HCT116 (cell line): Measurements from ENCODE around the gene FITM2. TPM values are rescaled to one million over a fixed set of nuclear protein-coding genes. Genes with fewer than 3 reads are reported as not detected.

Experiments
- ATAC-seq: fragments of 200-7000 bp; cut with Tn5 transposase; 2 replicates; pipeline ENCODE4 v1.9.1; 2020; ENCODE audit warnings: mild to moderate bottlenecking, moderate library complexity
- BruUV-seq: library from RNA; stranded (reverse); fragments of 400-500 nt; replicated peaks from 2 replicates; lab custom pipeline; 2021; lab: Mats Ljungman, UMichigan
- CTCF ChIA-PET: fragments of 300-600 bp; sonication (Branson Sonifier 250); formaldehyde crosslinking; loops from one replicate; lab custom pipeline; 2021; ENCODE audit warnings: antibody characterized with exemption; lab: Charles Lee
- POLR2A ChIA-PET: fragments of 300-600, 350-600 bp; sonication (Branson Sonifier 250); formaldehyde crosslinking; loops from one replicate; lab custom pipeline; 2021; ENCODE audit warnings: antibody characterized with exemption; lab: Charles Lee
- RAD21 ChIA-PET, 2 experiments: fragments of 300-600 bp; sonication (Branson Sonifier 250); formaldehyde crosslinking; loops; one replicate each; lab custom pipeline; 2023; ENCODE audit warnings: low total read pairs in 2 of 2; ENCODE audit not compliant: uncharacterized antibody in 2 of 2, unreplicated experiment in 2 of 2, low non-redundant PET in 1 of 2; lab: Charles Lee
- DNase-seq: peaks from one replicate; pipeline ENCODE4 v3.0.0-alpha.2; 2010; ENCODE audit warnings: low read depth, low spot score
- H2AFZ ChIP-seq: fragments of 200-600 bp; shearing (Covaris generic), sonication (generic); 2 replicates; pipeline ENCODE4 v1.6.1; 2017; ENCODE audit warnings: low read depth, mixed run types, mixed read lengths, antibody characterized with exemption, low read length; ENCODE audit not compliant: poor library complexity, severe bottlenecking
- H3K27ac ChIP-seq: 2 replicates; pipeline ENCODE4 v1.5.1; 2012; ENCODE audit warnings: low read depth, low read length
- H3K27me3 ChIP-seq: fragments of 200-600 bp; sonication (generic); 2 replicates; pipeline ENCODE4 v1.6.1; 2016; ENCODE audit warnings: mixed run types, low read length, mixed read lengths; ENCODE audit not compliant: insufficient read depth
- H3K36me3 ChIP-seq, 2 experiments: fragments of 200-500 bp in 1 of 2; fragments of 200-600 bp in 1 of 2; sonication (Bioruptor generic) in 1 of 2; sonication (generic) in 1 of 2; 2 replicates each; pipeline versions ENCODE4 v1.5.1 to v1.6.1; 2014 to 2016; ENCODE audit warnings: low read length in 2 of 2, inconsistent platforms in 1 of 2, mixed read lengths in 1 of 2, mixed run types in 1 of 2; ENCODE audit not compliant: insufficient read depth in 2 of 2, control insufficient read depth in 1 of 2
- H3K4me1 ChIP-seq, 2 experiments: fragments of 200-600 bp in 1 of 2; sonication (generic) in 1 of 2; 2 replicates each; pipeline versions ENCODE4 v1.5.1 to v1.6.1; 2012 to 2017; ENCODE audit warnings: low read length in 2 of 2, inconsistent platforms in 1 of 2, mild to moderate bottlenecking in 1 of 2, mixed read lengths in 1 of 2, mixed run types in 1 of 2, moderate library complexity in 1 of 2; ENCODE audit not compliant: insufficient read depth in 2 of 2, control insufficient read depth in 1 of 2
- H3K4me2 ChIP-seq: fragments of 200-600 bp; sonication (generic); 2 replicates; pipeline ENCODE4 v1.6.1; 2017; ENCODE audit warnings: mixed run types, low read length, mixed read lengths
- H3K4me3 ChIP-seq, 2 experiments: fragments of 200-600 bp in 1 of 2; sonication (generic) in 1 of 2; replicated peaks in 1 of 2; 2 replicates each; pipeline ENCODE4 v1.5.1; 2011 to 2016; ENCODE audit warnings: low read length in 2 of 2, control low read depth in 1 of 2, low read depth in 1 of 2, mild to moderate bottlenecking in 1 of 2, mixed read lengths in 1 of 2, mixed run types in 1 of 2
- H3K79me2 ChIP-seq: fragments of 200-600 bp; sonication (generic); 2 replicates; pipeline ENCODE4 v1.6.1; 2017; ENCODE audit warnings: mild to moderate bottlenecking, mixed run types, low read length, moderate library complexity, mixed read lengths; ENCODE audit not compliant: insufficient read depth
- H3K9ac ChIP-seq: fragments of 200-600 bp; sonication (generic); 2 replicates; pipeline ENCODE4 v1.6.1; 2016; ENCODE audit warnings: low read length, mixed read lengths
- H3K9me2 ChIP-seq: fragments of 200-600 bp; sonication (generic), shearing (Covaris generic); 2 replicates; pipeline ENCODE4 v1.6.1; 2017; ENCODE audit warnings: mixed run types, mild to moderate bottlenecking, moderate library complexity; ENCODE audit not compliant: insufficient read depth
- H3K9me3 ChIP-seq, 2 experiments: fragments of 200-500 bp in 1 of 2; fragments of 200-600 bp in 1 of 2; sonication (Bioruptor generic) in 1 of 2; sonication (generic) in 1 of 2; 2 replicates each; pipeline ENCODE4 v1.6.1; 2014 to 2017; ENCODE audit warnings: low read length in 2 of 2, mixed read lengths in 2 of 2, inconsistent platforms in 1 of 2, low read depth in 1 of 2, mild to moderate bottlenecking in 1 of 2, mixed run types in 1 of 2, moderate library complexity in 1 of 2; ENCODE audit not compliant: control insufficient read depth in 1 of 2, insufficient read depth in 1 of 2
- H4K20me1 ChIP-seq: fragments of 200-600 bp; sonication (generic), shearing (Covaris generic); 2 replicates; pipeline ENCODE4 v1.6.1; 2017; ENCODE audit warnings: mixed run types, mild to moderate bottlenecking, moderate library complexity; ENCODE audit not compliant: insufficient read depth
- ATF3 ChIP-seq: IDR thresholded peaks from 2 replicates; pipeline ENCODE4 v1.6.1; 2012
- CBX3 ChIP-seq: IDR thresholded peaks from 2 replicates; pipeline ENCODE4 v1.6.1; 2012; ENCODE audit warnings: low read depth
- CEBPB ChIP-seq: IDR thresholded peaks from 2 replicates; pipeline ENCODE4 v1.6.1; 2012; ENCODE audit warnings: low read depth
- EGR1 ChIP-seq: IDR thresholded peaks from 2 replicates; pipeline ENCODE4 v1.6.1; 2012; ENCODE audit warnings: low read depth
- EZH2 ChIP-seq: fragments of 200-600 bp; sonication (generic); IDR thresholded peaks from 2 replicates; pipeline ENCODE4 v1.6.1; 2017; ENCODE audit warnings: antibody characterized with exemption, mixed run types
- EZH2phosphoT487 ChIP-seq: fragments of 200-600 bp; IDR thresholded peaks from 2 replicates; pipeline ENCODE4 v1.6.1; 2018; ENCODE audit warnings: antibody characterized with exemption, borderline replicate concordance
- FOSL1 ChIP-seq: IDR thresholded peaks from 2 replicates; pipeline ENCODE4 v1.6.1; 2012; ENCODE audit warnings: low read depth
- JUND ChIP-seq: IDR thresholded peaks from 2 replicates; pipeline ENCODE4 v1.6.1; 2012
- MAX ChIP-seq: IDR thresholded peaks from 2 replicates; pipeline ENCODE4 v1.6.1; 2012
- POLR2A ChIP-seq: IDR thresholded peaks from 2 replicates; pipeline ENCODE4 v1.7.0; 2011; ENCODE audit warnings: borderline replicate concordance; ENCODE audit not compliant: insufficient read depth, insufficient read length; ENCODE audit errors: extremely low read depth
- POLR2AphosphoS5 ChIP-seq: IDR thresholded peaks from 2 replicates; pipeline ENCODE4 v1.6.1; 2011; ENCODE audit warnings: mild to moderate bottlenecking, low read depth, low read length, moderate library complexity
- REST ChIP-seq: IDR thresholded peaks from 2 replicates; pipeline ENCODE4 v1.6.1; 2012; ENCODE audit warnings: low read depth
- SP1 ChIP-seq: IDR thresholded peaks from 2 replicates; pipeline ENCODE4 v1.6.1; 2012; ENCODE audit warnings: low read depth
- SRF ChIP-seq: IDR thresholded peaks from 2 replicates; pipeline ENCODE4 v1.6.1; 2012; ENCODE audit warnings: low read depth
- TCF7L2 ChIP-seq: IDR thresholded peaks from 2 replicates; pipeline ENCODE4 v1.7.0; 2011; ENCODE audit warnings: borderline replicate concordance, inconsistent platforms; ENCODE audit not compliant: insufficient read depth, insufficient read length; ENCODE audit errors: extremely low read depth
- YY1 ChIP-seq: IDR thresholded peaks from 2 replicates; pipeline ENCODE4 v1.6.1; 2011; ENCODE audit warnings: low read length, low read depth, moderate library complexity, mild to moderate bottlenecking; ENCODE audit not compliant: insufficient replicate concordance; ENCODE audit errors: extremely low read depth
- ZFX ChIP-seq: fragments of 450-650 bp; IDR thresholded peaks from 2 replicates; pipeline ENCODE4 v1.6.1; 2017
- intact Hi-C: fragments of 100-400 bp; cut with micrococcal nuclease; formaldehyde crosslinking; loops from 2 replicates; pipeline ENCODE4 v1.10.0; 2022
- total RNA-seq: library from RNA; stranded (reverse); gene quantifications from one replicate; pipeline ENCODE4 v1.2.1, GENCODE V29; 2021; ENCODE audit not compliant: unreplicated experiment

The FITM2 gene
- total RNA-seq, 1 experiment from 2014 or later: 5.2 TPM

DNA sequence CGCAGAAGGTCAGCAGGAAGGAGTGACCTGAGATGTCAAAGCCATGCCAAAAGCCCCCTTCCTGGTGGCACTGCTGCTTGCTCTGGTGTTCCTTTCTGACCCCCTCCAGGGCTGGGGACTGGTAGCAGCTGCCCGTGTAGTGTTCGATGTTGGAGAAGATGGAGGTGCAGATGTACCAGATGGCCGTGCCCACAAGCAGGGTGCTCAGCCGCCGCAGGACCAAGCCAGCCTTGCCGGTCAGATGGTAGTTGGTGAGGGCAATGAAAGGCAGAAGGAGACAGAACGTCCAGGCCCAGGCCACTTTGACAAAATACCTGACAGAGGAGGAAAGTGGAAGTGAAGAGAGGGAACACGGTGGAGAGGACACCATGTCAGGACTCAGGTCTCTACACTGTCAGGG lies 4.1 kb downstream of the FITM2 start:
- CTCF ChIA-PET: no interaction called here
- no peak overlapping the region for H3K4me3 ChIP-seq
- peaks cover 8 to 13% of the 10 kb centered on the region in 2 experiments; a peak in 3 of 4 replicates for H3K4me1 ChIP-seq
- TF ChIP-seq EZH2: no peak
- TF ChIP-seq SRF: no peak
- TF ChIP-seq POLR2A: no peak
- no peak for TF ChIP-seq FOSL1
- no peak for TF ChIP-seq EZH2phosphoT487
- TF ChIP-seq, all 23 proteins: peak for 0
- Histone ChIP-seq H4K20me1 (no peaks in the 10 kb centered on the region), H3K27me3 (no peaks in the 10 kb centered on the region), H3K27ac (no peak overlapping the region), H3K4me2 (no peak overlapping the region), H2AFZ (no peak overlapping the region), H3K9me3 (no peaks in the 10 kb centered on the region), H3K79me2 (peaks cover 14% of the 10 kb centered on the region; the same call in 1 of the 2 replicates), H3K9me2 (no peaks in the 10 kb centered on the region), H3K9ac (no peak overlapping the region), H3K36me3 (no peaks in the 10 kb centered on the region)
- intact Hi-C loops: no loop called here
- DNase-seq (no peak), ATAC-seq (no peak)
- ChIA-PET RAD21 (no interaction called here), POLR2A (no interaction called here)
- no TSS peak for BruUV-seq

DNA sequence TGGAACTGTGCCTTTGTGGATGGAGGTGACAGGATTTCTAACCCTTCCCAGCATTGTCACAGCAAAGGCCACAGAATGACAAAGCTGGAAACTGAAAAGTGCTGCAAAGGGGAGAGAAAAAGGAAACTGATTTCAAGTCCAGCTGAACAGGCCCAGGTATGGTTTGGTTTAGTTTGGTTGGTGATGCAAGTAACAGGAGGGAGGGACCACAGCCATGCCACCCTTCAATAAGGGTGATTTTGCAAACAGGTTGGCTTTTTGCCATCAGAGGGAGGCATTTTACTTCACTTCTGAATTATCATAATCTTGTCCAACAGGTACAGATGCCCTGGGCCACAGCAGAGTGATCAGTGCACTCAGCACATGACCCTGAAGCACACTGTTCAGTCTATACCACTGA lies 6.6 kb downstream of the FITM2 start:
- Histone ChIP-seq H3K27ac (no peak overlapping the region), H3K36me3 (no peaks in the 10 kb centered on the region), H3K4me3 (no peak overlapping the region), H4K20me1 (no peaks in the 10 kb centered on the region), H3K9ac (no peak overlapping the region), H3K9me3 (no peaks in the 10 kb centered on the region), H3K79me2 (no peaks in the 10 kb centered on the region), H3K4me1 (no peaks in the 10 kb centered on the region; a peak in 1 of 4 replicates), H3K4me2 (no peak overlapping the region), H2AFZ (no peak overlapping the region), H3K27me3 (no peaks in the 10 kb centered on the region), H3K9me2 (no peaks in the 10 kb centered on the region)
- DNase-seq: no peak
- ATAC-seq: no peak
- POLR2A ChIA-PET: no interaction called here
- intact Hi-C loops: no loop called here
- no TSS peak for BruUV-seq
- TF ChIP-seq CBX3 (no peak), TCF7L2 (no peak), POLR2AphosphoS5 (no peak), SRF (no peak), YY1 (no peak), JUND (no peak), ATF3 (no peak), EGR1 (no peak), FOSL1 (no peak), MAX (no peak), SP1 (no peak), ZFX (no peak), REST (no peak), EZH2 (no peak), CEBPB (no peak)
- RAD21 ChIA-PET: no interaction called here
- CTCF ChIA-PET: no interaction called here
